Neural crest cell (in vitro differentiated cells): ENCODE data around the gene GPN3. TPM values are rescaled to one million over a fixed set of nuclear protein-coding genes. Genes with fewer than 3 reads are reported as not detected.
"Not testable (repeated sequence)": the region's sequence is repeated elsewhere in the genome, so short reads cannot be mapped to it uniquely, and the experiment has no call there.

Source experiments
- DNase-seq: peaks from one replicate; pipeline ENCODE4 v3.0.0; 2021; ENCODE audit warnings: low read depth, mixed read lengths, low spot score
- H3K27ac Mint-ChIP-seq: one replicate; pipeline ENCODE4 v1.8.0; 2021; ENCODE audit warnings: mild to moderate bottlenecking, mixed read lengths; ENCODE audit not compliant: unreplicated experiment
- H3K27me3 Mint-ChIP-seq: 2 replicates; pipeline ENCODE4 v1.8.0; 2021; ENCODE audit warnings: low read depth, mild to moderate bottlenecking, mixed read lengths
- H3K36me3 Mint-ChIP-seq: 2 replicates; pipeline ENCODE4 v1.8.0; 2021; ENCODE audit warnings: low read depth, mild to moderate bottlenecking, mixed read lengths
- H3K4me1 Mint-ChIP-seq: 2 replicates; pipeline ENCODE4 v1.8.0; 2021; ENCODE audit warnings: mixed read lengths
- H3K4me3 Mint-ChIP-seq: one replicate; pipeline ENCODE4 v1.8.0; 2021; ENCODE audit warnings: mild to moderate bottlenecking, mixed read lengths
- H3K9me3 Mint-ChIP-seq: 2 replicates; pipeline ENCODE4 v1.8.0; 2021; ENCODE audit warnings: mixed read lengths
- CTCF ChIP-seq: fragments of 200-600 bp; sonication (generic); conservative IDR thresholded peaks from 2 replicates; pipeline ENCODE4 v1.5.0; 2021; ENCODE audit warnings: antibody characterized with exemption, mild to moderate bottlenecking
- total RNA-seq: library from RNA; stranded (reverse); gene quantifications from 2 replicates; pipeline ENCODE4 v1.2.1, GENCODE V29; 2021

The GPN3 gene
- total RNA-seq, 1 donor from 2014 or later: 28.1 TPM

DNA sequence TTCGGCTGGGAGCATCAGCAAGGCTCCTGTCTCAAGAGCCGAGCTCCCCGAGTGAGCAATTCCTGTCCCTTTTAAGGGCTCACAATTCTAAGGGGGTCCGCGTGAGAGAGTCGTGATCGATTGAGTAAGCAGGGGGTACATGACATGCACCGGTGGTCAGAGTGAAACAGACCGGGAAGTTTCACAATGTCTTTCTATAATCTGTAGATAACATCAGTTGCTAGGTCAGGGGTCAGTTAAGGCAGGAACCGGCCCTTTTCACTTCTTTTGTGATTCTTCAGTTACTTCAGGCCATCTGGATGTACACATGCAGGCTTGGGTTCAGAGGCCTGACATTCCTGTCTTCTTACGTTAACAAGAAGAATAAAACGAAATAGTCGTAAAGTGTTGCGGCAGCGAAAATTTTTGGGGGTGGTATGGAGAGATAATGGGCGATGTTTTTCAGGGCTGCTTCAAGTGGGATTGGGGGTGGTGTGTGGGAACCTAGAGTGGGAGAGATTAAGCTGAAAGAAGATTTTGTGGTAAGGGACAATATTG is 62.9 kb downstream of the GPN3 start:
- not testable (repeated sequence) for H3K9me3 Mint-ChIP-seq, H3K27me3 Mint-ChIP-seq, DNase-seq, H3K27ac Mint-ChIP-seq, H3K4me3 Mint-ChIP-seq
- H3K36me3 Mint-ChIP-seq: peaks cover 13% of the 10 kb centered on the region
- peaks cover 23% of the 10 kb centered on the region for H3K4me1 Mint-ChIP-seq

GRCh38 chr12:110403976-110404682 is 63.9 kb downstream of the GPN3 start:
- Mint-ChIP-seq H3K4me3 (peak overlapping the region; percentile 100), H3K36me3 (peaks cover 15% of the 10 kb centered on the region), H3K9me3 (no peaks in the 10 kb centered on the region), H3K4me1 (peaks cover 26% of the 10 kb centered on the region), H3K27ac (peak overlapping the region; percentile 100), H3K27me3 (no peaks in the 10 kb centered on the region)
- no peak for TF ChIP-seq CTCF
- peak; percentile 67 for DNase-seq

DNA sequence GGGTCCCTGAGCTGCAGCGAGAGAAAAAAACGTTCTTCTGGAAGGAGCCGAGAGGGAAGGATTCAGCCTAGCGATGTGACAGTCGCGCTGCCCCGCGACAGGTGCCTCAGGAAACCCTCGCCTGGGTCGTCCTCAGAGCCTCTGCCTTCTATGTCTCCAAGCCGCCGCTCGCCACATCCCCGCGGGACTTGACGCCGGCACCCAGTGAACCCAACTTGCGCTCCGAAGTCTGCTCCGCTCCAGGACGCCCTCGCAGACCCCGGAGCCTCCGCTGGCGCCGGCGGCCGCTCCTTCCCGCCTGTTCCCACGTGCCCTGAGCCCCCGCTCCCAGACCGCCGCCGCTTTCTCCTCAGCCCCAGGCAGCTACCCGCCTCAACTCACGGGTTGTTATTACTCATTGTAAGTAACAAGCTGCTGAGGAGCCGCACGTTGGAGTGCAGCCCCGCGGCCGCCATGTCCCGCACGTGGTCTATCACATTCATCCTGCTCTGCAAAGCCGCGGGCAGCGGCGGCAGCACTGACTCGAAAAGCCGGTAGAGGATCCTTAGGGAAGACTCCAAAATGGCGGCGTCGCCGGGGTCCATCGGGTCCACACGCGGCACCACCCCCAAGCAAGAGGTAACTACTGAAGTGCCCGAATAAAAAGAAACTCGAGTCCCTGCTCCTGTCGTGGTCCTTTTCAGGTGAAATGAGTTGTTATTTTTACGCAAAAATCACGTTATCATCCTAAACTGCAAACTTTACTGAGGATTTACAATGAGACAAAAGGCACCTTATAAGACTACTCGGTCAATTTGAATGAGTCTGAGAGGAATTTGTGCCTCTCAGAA is 64.7 kb downstream of the GPN3 start, which contains the start of gene ANAPC7:
TSS of gene ANAPC7 (minus strand) at position 563 of the 830 bp plus-strand sequence. CDS start at position 482, 81 bp downstream.
- Mint-ChIP-seq H3K27ac (peak within 1 kb of the TSS; percentile 100), H3K9me3 (no peaks in the 10 kb centered on the region), H3K4me1 (peaks cover 26% of the 10 kb centered on the region), H3K36me3 (peaks cover 15% of the 10 kb centered on the region), H3K4me3 (peak within 1 kb of the TSS; percentile 100), H3K27me3 (no peaks in the 10 kb centered on the region)
- peak; percentile 89 for DNase-seq
- no peak for TF ChIP-seq CTCF

Other genes starting within 250 kb of the GPN3 start
- gene ATP2A2, start 187.0 kb downstream of the GPN3 start, total RNA-seq: 234 and 242 TPM in 2 replicates
- gene ANAPC7, start 64.5 kb downstream of the GPN3 start, total RNA-seq: 98.9 and 113 TPM in 2 replicates
- gene ARPC3, start 17.9 kb downstream of the GPN3 start, total RNA-seq: 131 and 146 TPM in 2 replicates
- gene FAM216A, start 588 bp upstream of the GPN3 start, total RNA-seq: 20.8 and 20.9 TPM in 2 replicates
- 89.0 and 99.3 TPM in 2 replicates for gene VPS29, start 33.9 kb upstream of the GPN3 start, total RNA-seq
- 0.23 and 0.50 TPM in 2 replicates for gene RAD9B, start 34.1 kb upstream of the GPN3 start, total RNA-seq
- 12.3 and 13.4 TPM in 2 replicates for gene PPTC7, start 115.1 kb upstream of the GPN3 start, total RNA-seq
- 58.1 and 59.1 TPM in 2 replicates for gene TCTN1, start 145.9 kb upstream of the GPN3 start, total RNA-seq
- gene HVCN1, start 220.9 kb upstream of the GPN3 start, total RNA-seq: 3.8 and 4.9 TPM in 2 replicates